Measurements from ENCODE around the gene TMEM53. TPM values are rescaled to one million over a fixed set of nuclear protein-coding genes. Genes with fewer than 3 reads are reported as not detected.

TMEM53 gene
- total RNA-seq, 1 donor from 2014 or later = 11.8 TPM

DNA sequence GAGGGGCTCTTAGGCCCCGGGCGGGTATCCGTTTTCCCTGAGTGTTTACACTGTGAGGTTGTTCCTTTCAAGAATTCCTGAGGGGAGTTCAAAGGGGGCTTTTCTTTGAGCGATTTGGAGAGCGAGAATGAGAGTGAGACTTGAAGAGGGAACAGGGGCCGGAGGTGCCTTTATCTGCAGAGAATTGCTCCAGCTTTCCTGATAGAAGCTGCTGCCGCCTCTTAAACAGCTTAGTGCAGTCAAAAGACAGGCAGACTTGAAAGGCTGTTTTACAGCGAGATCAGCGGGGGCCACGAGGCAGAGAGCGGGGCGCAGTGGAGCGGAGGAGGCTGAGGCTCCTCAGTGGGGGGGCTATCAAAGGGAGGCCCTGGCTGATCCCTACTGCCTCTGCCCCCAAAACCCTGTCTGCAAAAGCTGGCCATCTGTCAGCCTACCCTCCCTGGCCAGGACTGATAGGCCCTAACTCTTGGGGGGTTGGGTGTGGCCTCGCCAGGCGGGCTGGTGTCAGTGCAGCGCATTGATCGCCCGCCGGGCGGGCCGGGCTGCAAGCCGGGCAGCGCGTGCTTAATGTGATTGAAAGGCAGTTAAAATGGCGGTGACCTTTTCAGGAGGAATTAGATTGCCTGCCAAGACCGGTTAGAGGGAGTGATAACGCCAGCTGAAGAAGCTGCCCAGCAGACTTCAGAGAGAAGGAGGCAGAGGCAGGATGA is 36.4 kb downstream of the TMEM53 start:
- ATAC-seq = no peak
- intact Hi-C loops (cut with DNase I) = no loop called here

DNA sequence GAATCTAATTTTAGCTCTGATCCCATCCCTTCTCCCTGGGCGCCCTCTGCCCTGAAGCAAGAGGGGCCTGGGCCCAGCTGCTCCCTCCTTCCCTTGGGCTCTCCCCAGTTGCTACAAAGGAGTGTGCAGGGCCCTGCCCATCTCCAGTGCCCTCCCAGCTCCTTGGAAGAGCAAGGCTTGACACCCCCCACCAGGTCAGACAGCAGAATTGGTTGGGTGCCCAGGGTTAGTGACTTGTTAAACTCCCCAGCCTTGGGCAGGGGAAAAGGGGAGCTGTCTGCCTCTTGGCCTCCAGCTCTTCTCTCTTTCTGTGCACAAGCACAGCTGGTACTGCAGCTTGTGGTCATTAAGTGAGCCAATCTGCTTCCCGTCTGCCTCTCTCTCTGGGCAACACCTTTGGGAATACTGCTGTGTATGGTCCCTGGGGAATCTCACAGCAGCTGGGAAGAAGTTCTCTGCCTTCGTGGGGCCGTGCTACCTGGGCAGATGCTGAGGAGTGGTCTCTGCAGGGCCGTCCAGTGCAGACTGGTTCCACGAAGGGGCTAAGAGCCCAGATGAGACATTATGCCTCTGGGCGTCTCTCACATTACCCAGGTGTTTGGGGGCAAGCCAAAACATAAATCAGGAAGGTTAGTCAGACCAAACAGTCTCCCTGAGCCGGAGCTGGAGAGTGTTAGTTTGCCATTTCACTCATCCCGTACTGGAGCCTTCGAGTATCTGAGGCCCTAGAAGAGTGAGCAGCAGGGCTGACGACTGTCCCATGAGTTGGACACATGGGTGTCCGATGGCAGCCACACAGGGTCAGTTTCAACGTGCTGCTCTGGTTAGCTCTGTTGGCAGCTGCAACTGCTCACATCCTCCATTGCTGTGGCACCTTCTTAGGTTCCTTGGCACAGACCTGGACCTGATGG is 37.3 kb downstream of the TMEM53 start:
- DNase-seq (ENCODE audit: missing footprints) (no peak), ATAC-seq (no peak)
- intact Hi-C loops (cut with DNase I) = no loop called here

More for the DNA sequence above, 36.4 kb downstream of the TMEM53 start:
- no peak for DNase-seq (ENCODE audit: missing footprints)

- no peak for DNase-seq (ENCODE audit: missing footprints)
- ATAC-seq = no peak
- intact Hi-C loops (cut with DNase I) = no loop called here
These were observed 38.1 kb downstream of the TMEM53 start for GRCh38 chr1:44636083-44636687.

- DNase-seq (ENCODE audit: missing footprints) = no peak
- no peak for ATAC-seq
- intact Hi-C loops (cut with DNase I) = no loop called here
These were observed 38.8 kb downstream of the TMEM53 start for GRCh38 chr1:44635439-44635838.

GRCh38 chr1:44634606-44635189 is 39.6 kb downstream of the TMEM53 start:
- no peak for DNase-seq (ENCODE audit: missing footprints)
- intact Hi-C loops (cut with DNase I) = no loop called here
- no peak for ATAC-seq

GRCh38 chr1:44632598-44632997 is 41.7 kb downstream of the TMEM53 start:
- DNase-seq (ENCODE audit: missing footprints) (no peak), ATAC-seq (no peak)
- intact Hi-C loops (cut with DNase I) = no loop called here

GRCh38 chr1:44631647-44632539 is 42.4 kb downstream of the TMEM53 start:
- ATAC-seq (peak; percentile 85), DNase-seq (ENCODE audit: missing footprints) (peak; percentile 98)
- intact Hi-C loops (cut with DNase I) = no loop called here

DNA sequence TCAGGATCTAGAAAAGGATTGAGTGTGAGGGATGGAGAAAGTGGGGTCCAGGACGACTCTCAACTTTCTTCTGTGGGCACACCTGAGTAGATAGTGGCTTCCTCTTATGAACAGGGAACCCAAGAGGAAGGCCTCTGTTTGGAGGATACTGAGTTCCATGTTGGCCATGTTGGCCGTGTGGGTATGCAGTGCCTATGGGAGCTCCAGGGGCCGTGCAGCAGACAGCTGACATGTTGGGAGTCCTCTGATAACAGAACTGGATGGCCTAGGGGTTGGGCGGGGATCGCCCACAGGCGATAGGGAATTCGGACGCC is 43.0 kb downstream of the TMEM53 start:
- ATAC-seq = peak; percentile 14
- DNase-seq (ENCODE audit: missing footprints) = no peak
- intact Hi-C loops (cut with DNase I) = no loop called here

DNA sequence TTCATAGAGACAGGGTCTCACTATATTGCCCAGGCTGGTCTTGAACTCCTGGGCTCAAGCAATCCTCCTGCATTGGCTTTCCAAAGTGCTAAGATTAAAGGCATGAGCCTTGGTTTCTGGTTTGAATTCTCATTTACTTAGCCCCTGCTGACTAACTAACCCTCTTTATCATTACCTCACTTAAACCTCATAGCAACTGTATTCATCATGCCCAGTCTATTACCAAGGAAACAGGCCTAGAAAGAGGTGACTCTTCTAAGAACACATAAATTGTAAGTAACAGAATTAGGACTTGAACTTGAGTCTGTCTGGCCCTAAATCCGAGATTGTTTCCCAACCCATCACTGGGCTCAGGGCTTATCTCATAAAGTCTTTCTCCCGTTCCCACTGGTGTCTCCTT is 44.2 kb downstream of the TMEM53 start:
- intact Hi-C loops (cut with DNase I) = no loop called here
- no peak for ATAC-seq
- no peak for DNase-seq (ENCODE audit: missing footprints)

GRCh38 chr1:44628962-44629756 is 45.1 kb downstream of the TMEM53 start:
- ATAC-seq (no peak), DNase-seq (ENCODE audit: missing footprints) (no peak)
- intact Hi-C loops (cut with DNase I) = no loop called here

GRCh38 chr1:44625348-44625747 is 48.9 kb downstream of the TMEM53 start:
- intact Hi-C loops (cut with DNase I) = no loop called here
- ATAC-seq (no peak), DNase-seq (ENCODE audit: missing footprints) (no peak)

- no peak for ATAC-seq
- no peak for DNase-seq (ENCODE audit: missing footprints)
- intact Hi-C loops (cut with DNase I) = no loop called here
These were observed 49.9 kb downstream of the TMEM53 start for GRCh38 chr1:44624268-44624901.

DNA sequence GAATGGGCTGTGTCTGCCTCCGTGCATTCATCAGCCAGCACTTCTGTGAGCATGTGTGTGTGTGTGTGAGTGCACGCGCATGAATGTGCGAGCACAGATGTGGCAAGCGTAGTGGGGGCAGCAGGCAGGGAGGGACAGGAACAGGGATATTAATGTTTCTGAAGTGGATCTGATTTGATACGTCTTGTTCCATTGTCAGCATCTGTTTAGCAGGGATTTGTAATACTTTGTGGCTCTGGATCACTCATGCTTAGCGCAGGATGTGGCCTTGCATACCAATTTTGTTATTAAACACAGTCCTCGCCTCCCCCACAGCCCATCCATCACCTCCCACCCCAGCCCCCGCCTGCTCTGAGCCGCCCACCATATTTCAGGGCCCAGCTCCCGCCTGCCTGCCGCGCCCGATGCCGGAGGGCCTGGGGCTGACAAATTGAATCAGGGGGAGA is 52.4 kb downstream of the TMEM53 start:
- ATAC-seq (no peak), DNase-seq (ENCODE audit: missing footprints) (no peak)
- intact Hi-C loops (cut with DNase I) = no loop called here

DNA sequence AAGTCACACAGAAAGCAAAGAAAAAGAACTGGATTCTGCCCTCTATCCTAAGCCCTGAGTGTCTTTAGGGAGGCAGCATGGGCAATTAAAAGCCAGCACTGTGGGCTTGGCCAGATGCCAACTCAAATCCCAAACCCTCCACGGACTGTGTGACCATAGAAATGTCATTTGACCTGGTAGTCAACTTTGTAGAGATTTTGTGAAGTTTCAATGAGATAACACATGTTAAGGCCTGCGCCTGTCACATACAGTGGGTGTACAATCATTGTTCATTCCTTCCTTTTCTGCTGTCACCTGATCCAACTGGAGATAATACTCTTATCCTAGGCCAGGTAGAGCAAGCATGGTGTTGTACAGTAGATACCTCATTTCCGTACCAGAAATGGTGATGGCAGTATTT is 54.2 kb downstream of the TMEM53 start:
- intact Hi-C loops (cut with DNase I) = no loop called here
- no peak for DNase-seq (ENCODE audit: missing footprints)
- ATAC-seq = no peak

- no peak for ATAC-seq
- DNase-seq (ENCODE audit: missing footprints) = no peak
- intact Hi-C loops (cut with DNase I) = no loop called here
These were observed 54.9 kb downstream of the TMEM53 start for GRCh38 chr1:44619261-44619900.

GRCh38 chr1:44617703-44618029 is 56.6 kb downstream of the TMEM53 start:
- intact Hi-C loops (cut with DNase I) = no loop called here
- DNase-seq (ENCODE audit: missing footprints) (no peak), ATAC-seq (no peak)
